GM23338 (cell line): ENCODE data around the gene MEGF8.

ENCODE experiments used
- CREB1 ChIP-seq: fragments of 250-450 bp; sonication (Bioruptor Pico); IDR thresholded peaks from 2 replicates; pipeline ENCODE4 v1.5.0; 2020; ENCODE audit warnings: low read depth, mild to moderate bottlenecking, moderate library complexity
- ETS1 ChIP-seq: IDR thresholded peaks from 2 replicates; pipeline ENCODE4 v1.6.1; 2016; ENCODE audit warnings: antibody characterized with exemption
- EZH2 ChIP-seq: fragments of 200-600 bp; sonication (generic); IDR thresholded peaks from one replicate; pipeline ENCODE4 v1.8.0; 2017; ENCODE audit warnings: antibody characterized with exemption, mild to moderate bottlenecking, low read depth; ENCODE audit not compliant: unreplicated experiment
- EZH2phosphoT487 ChIP-seq: fragments of 200-600 bp; sonication (generic); IDR thresholded peaks from one replicate; pipeline ENCODE4 v1.8.1; 2018; ENCODE audit warnings: antibody characterized with exemption; ENCODE audit not compliant: unreplicated experiment
- JUNB ChIP-seq: IDR thresholded peaks from one replicate; pipeline ENCODE4 v1.6.1; 2016; ENCODE audit warnings: antibody characterized with exemption; ENCODE audit not compliant: unreplicated experiment
- NANOG ChIP-seq: IDR thresholded peaks from 2 replicates; pipeline ENCODE4 v1.6.1; 2016; ENCODE audit warnings: antibody characterized with exemption, borderline replicate concordance
- POLR2AphosphoS5 ChIP-seq: IDR thresholded peaks from 2 replicates; pipeline ENCODE4 v1.6.1; 2016; ENCODE audit warnings: antibody characterized with exemption, low read depth
- REST ChIP-seq: IDR thresholded peaks from one replicate; pipeline ENCODE4 v1.6.1; 2018; ENCODE audit warnings: antibody characterized with exemption; ENCODE audit not compliant: unreplicated experiment
- STAT1 ChIP-seq: IDR thresholded peaks from one replicate; pipeline ENCODE4 v1.6.1; 2016; ENCODE audit warnings: antibody characterized with exemption; ENCODE audit not compliant: unreplicated experiment
- ZNF114 ChIP-seq: fragments of 250-450 bp; sonication (Bioruptor Pico); IDR thresholded peaks from 2 replicates; pipeline ENCODE4 v1.5.0; 2020; ENCODE audit warnings: mild to moderate bottlenecking, moderate library complexity
- ZNF331 ChIP-seq: fragments of 250-450 bp; sonication (Bioruptor Pico); IDR thresholded peaks from 2 replicates; pipeline ENCODE4 v1.5.0; 2020; ENCODE audit warnings: low read depth, mild to moderate bottlenecking, moderate library complexity
- TF ChIP-seq, protein P1 (sequence below), 2 experiments: fragments of 200-600 bp in 1 of 2; sonication (generic) in 1 of 2; conservative IDR thresholded peaks; 2 replicates each; pipeline versions ENCODE4 v1.5.1 to v1.6.1; 2016 to 2017; ENCODE audit warnings: antibody characterized with exemption in 2 of 2, low read depth in 2 of 2, mild to moderate bottlenecking in 2 of 2, moderate library complexity in 1 of 2
- TF ChIP-seq, protein P2 (sequence below): fragments of 250-450 bp; sonication (Bioruptor Pico); IDR thresholded peaks from 2 replicates; pipeline ENCODE4 v1.5.0; 2020; ENCODE audit warnings: mild to moderate bottlenecking, moderate library complexity

DNA sequence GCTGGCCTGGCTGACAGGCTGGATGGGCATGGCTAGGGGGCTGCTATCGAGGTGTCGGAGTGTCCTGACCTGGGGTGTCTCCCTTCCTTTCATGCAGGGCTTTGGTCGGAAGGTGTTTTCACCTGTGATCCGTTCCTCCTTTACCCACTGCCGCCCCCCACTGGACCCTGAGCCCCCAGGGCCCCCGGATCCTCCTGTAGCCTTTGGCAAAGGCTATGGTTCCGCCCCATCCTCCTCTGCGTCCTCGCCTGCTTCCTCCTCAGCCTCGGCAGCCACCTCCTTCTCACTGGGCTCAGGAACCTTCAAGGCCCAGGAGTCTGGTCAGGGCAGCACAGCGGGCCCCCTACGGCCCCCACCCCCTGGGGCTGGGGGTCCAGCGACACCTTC, 35.3 kb upstream of the MEGF8 start:
- TF ChIP-seq, protein P1, sequence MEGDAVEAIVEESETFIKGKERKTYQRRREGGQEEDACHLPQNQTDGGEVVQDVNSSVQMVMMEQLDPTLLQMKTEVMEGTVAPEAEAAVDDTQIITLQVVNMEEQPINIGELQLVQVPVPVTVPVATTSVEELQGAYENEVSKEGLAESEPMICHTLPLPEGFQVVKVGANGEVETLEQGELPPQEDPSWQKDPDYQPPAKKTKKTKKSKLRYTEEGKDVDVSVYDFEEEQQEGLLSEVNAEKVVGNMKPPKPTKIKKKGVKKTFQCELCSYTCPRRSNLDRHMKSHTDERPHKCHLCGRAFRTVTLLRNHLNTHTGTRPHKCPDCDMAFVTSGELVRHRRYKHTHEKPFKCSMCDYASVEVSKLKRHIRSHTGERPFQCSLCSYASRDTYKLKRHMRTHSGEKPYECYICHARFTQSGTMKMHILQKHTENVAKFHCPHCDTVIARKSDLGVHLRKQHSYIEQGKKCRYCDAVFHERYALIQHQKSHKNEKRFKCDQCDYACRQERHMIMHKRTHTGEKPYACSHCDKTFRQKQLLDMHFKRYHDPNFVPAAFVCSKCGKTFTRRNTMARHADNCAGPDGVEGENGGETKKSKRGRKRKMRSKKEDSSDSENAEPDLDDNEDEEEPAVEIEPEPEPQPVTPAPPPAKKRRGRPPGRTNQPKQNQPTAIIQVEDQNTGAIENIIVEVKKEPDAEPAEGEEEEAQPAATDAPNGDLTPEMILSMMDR (conservative IDR thresholded peaks at IDR 0.05; ENCODE audit: low read depth in 2 of 2): peak; percentile 10 to 30; a peak in 2 of 4 replicates
- TF ChIP-seq EZH2 (no peak), REST (no peak), POLR2AphosphoS5 (no peak), CREB1 (CRISPR knock-in tag) (no peak), ZNF331 (CRISPR knock-in tag) (no peak), EZH2phosphoT487 (no peak), ETS1 (no peak), ZNF114 (CRISPR knock-in tag) (no peak), NANOG (no peak), JUNB (no peak), STAT1 (no peak)
- TF ChIP-seq, protein P2, sequence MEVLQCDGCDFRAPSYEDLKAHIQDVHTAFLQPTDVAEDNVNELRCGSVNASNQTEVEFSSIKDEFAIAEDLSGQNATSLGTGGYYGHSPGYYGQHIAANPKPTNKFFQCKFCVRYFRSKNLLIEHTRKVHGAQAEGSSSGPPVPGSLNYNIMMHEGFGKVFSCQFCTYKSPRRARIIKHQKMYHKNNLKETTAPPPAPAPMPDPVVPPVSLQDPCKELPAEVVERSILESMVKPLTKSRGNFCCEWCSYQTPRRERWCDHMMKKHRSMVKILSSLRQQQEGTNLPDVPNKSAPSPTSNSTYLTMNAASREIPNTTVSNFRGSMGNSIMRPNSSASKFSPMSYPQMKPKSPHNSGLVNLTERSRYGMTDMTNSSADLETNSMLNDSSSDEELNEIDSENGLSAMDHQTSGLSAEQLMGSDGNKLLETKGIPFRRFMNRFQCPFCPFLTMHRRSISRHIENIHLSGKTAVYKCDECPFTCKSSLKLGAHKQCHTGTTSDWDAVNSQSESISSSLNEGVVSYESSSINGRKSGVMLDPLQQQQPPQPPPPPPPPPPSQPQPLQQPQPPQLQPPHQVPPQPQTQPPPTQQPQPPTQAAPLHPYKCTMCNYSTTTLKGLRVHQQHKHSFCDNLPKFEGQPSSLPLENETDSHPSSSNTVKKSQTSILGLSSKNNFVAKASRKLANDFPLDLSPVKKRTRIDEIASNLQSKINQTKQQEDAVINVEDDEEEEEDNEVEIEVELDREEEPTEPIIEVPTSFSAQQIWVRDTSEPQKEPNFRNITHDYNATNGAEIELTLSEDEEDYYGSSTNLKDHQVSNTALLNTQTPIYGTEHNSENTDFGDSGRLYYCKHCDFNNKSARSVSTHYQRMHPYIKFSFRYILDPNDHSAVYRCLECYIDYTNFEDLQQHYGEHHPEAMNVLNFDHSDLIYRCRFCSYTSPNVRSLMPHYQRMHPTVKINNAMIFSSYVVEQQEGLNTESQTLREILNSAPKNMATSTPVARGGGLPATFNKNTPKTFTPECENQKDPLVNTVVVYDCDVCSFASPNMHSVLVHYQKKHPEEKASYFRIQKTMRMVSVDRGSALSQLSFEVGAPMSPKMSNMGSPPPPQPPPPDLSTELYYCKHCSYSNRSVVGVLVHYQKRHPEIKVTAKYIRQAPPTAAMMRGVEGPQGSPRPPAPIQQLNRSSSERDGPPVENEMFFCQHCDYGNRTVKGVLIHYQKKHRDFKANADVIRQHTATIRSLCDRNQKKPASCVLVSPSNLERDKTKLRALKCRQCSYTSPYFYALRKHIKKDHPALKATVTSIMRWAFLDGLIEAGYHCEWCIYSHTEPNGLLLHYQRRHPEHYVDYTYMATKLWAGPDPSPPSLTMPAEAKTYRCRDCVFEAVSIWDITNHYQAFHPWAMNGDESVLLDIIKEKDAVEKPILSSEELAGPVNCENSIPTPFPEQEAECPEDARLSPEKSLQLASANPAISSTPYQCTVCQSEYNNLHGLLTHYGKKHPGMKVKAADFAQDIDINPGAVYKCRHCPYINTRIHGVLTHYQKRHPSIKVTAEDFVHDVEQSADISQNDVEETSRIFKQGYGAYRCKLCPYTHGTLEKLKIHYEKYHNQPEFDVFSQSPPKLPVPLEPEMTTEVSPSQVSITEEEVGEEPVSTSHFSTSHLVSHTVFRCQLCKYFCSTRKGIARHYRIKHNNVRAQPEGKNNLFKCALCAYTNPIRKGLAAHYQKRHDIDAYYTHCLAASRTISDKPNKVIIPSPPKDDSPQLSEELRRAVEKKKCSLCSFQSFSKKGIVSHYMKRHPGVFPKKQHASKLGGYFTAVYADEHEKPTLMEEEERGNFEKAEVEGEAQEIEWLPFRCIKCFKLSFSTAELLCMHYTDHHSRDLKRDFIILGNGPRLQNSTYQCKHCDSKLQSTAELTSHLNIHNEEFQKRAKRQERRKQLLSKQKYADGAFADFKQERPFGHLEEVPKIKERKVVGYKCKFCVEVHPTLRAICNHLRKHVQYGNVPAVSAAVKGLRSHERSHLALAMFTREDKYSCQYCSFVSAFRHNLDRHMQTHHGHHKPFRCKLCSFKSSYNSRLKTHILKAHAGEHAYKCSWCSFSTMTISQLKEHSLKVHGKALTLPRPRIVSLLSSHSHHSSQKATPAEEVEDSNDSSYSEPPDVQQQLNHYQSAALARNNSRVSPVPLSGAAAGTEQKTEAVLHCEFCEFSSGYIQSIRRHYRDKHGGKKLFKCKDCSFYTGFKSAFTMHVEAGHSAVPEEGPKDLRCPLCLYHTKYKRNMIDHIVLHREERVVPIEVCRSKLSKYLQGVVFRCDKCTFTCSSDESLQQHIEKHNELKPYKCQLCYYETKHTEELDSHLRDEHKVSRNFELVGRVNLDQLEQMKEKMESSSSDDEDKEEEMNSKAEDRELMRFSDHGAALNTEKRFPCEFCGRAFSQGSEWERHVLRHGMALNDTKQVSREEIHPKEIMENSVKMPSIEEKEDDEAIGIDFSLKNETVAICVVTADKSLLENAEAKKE (CRISPR knock-in tag): no peak
